Endothelial cell of hepatic sinusoid (primary cell): ENCODE measurements around the gene CMTM1.

Source experiments
- in situ Hi-C: cut with HindIII; loops from 2 replicates; pipeline ENCODE4 v1.10.0; 2017; ENCODE audit warnings: low sequenced_read_pairs

CMTM1 gene

DNA sequence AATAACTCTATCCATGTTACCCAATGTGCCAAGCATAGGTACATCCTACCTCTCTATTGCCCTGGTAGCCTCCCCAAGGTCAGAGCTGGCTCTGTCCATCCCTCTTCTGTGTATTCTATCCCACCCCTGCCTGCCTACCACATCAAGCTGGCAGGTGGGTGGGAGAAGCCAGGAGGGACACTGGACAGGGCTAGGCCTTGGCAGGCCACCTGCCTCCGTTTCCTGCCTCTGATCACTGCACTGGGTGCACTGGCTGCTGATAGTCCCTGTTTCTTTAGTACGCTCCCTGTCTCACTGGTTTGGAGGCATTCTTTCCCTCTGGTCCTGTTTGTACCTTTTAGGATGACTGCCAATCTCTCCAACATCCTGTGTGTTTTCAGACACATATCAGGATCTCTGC is 29.0 kb upstream of the CMTM1 start:
- in situ Hi-C loops = no loop called here

DNA sequence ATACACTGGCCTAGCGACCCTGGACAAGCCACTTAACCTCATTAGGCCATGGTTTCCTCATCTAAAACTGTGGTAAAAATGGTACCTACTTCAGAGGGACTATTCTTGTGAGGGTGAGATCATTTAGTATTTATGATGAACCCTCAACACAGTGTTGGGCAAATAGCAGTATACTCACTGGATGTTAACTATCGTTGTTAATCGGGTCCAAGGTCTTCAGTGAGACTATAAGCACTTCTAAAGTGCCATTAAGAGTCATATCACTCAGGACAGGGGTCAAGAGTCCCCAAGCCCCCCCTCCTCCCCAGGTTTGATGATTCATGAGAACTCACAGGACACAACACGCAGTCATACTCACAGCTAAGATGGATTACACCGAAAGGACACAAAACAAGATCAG is 27.3 kb upstream of the CMTM1 start:
- in situ Hi-C loops = no loop called here

DNA sequence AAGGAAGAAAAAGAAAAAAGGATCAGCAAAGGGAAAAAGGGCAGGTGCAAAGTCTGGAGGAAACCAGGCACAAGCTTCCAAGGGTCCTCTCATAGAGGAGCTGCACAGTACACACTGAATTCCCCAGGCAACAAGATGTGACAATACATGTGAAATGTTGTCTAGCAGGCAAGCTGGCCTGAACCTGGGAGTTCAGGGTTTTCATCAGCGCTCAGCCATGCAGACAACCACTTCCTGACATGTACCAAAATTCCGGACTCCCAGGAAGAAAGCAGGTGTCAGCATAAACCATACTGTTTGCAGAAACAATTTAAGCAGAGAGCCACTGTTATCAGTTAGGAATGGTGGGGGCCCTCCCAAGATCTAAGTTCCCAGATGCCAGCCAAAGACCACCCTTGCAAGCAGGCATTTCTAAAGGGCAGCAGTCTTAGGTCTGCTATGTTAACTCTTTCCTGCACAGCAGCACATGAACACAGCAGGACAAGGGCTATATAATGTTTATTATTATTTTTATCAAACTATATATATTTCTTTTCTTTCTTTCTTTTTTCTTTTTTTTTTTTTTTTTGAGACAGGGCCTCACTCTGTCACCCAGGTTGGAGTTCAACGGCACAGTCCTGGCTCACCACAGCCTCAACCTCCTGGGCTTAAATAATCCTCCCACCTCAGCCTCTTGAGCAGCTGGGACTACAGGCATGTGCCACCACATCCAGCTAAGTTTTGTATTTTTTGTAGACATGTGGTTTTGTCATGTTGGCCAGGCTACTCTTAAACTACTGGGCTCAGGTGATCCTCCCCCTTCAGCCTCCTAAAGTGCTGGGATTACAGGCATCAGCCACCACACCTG is 26.4 kb upstream of the CMTM1 start:
- in situ Hi-C loops = no loop called here

DNA sequence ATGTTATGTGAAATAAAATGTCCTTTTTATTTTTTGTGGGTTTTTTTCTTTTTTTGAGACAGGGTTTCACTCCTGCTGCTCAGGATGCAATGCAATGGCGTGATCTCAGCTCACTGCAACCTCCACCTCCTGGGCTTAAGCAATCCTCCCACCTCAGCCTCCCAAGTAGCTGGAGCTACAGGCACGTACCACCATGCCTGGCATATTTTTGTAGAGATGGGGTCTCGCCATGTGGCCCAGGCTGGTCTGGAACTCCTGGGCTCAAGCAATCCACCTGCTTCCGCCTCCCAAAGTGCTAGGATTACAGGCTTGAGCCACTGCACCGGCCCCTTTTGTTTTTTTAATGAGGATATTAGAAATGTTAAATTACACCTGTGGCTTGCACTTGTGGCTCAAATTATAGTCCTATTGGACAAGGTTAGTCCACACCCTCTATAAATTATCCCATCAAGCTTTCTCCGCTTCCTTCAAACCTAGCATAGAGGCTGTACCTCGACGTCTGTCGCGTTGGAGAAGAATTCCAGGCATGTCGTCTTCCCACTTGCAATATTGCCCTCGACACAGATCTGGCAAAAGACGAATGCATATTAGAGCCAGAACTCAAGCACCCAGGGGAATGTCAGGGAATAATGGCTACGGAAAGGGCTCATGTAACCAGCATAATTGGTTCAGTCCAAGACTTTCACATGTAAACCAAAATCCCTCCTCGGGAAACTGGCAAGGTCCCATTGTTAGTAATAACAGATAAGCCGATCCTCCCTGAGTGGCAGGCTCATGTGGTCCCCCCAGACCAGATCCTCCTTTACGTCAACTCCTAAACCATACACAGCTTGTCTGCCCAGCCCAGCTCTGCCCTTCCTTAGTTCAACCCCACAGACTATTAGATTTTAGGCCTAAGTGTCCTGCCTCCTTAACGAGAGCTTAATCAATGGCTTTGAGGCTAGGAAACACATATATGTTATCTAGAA is 24.6 kb upstream of the CMTM1 start:
- in situ Hi-C loops = no loop called here

DNA sequence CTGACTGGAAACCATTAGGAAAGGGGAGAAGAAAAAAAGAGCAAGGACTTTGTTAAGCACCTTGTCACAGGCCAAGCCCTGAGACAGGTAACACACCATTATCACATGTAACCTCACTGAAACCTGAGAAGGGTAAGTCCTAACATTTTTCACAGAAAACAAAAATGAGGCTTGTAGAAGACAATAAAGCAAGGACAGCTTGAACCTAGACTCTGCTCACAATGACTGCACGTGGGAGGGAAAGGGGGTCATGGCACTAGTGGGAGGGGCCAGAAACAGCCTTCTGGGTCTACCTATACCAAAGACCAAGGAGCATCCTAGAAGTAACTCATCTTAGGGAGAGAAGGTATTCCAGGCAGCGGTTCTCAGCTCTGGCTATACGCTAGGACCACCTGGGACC is 23.8 kb upstream of the CMTM1 start:
- in situ Hi-C loops = no loop called here

DNA sequence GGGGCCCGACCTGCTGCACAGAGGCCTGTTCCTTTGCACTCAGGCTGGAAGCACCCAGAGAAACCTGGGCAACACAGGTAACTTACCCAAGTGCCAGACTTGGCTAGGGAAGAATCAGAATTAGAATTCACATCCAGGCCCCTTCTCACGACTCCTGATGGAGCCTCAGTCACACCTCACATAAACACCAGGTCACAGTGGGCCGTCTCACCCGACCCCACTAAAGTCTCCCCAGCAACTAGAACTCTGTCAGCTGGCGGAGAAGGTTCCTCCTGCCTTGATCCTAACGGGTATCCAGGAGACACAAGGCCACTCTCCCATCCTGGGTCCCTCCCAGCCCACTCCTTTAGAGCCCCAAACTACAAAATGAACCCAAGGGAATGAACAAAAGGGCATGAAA is 22.7 kb upstream of the CMTM1 start:
- in situ Hi-C loops = no loop called here

DNA sequence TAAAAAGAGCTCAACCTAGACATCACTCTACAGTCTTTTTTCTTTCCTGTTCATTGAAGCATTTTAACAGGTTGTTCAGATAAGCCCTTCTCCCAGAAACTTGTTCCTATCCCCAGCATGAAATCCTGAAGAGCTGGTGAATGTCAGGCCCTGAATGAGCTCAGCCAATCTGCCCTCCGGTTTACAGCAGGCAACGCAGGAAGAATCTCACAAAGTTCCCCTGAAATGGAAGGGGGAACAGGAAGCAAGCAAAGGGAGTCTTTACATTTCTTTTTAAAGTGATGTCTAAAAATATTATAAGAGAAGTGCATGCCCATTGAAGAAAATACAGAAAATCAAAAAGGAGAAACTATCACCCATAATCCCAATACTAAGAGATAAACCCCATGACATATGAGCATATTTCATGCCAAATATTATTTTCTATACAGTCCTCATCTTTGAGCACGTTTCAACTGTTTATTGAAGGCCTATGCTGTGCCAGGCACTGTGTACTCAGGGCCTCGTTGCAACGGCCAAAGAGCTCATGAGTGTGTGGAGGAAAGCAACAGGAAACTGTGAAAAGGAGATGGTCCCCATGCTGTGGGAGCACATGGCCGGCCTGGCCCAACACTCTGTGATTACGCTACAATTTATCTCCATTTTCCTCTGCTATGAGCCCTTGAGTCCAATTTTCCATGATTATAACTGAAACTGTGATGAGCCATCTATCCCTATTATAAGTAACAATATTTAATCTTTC is 22.1 kb upstream of the CMTM1 start:
- in situ Hi-C loops = no loop called here

DNA sequence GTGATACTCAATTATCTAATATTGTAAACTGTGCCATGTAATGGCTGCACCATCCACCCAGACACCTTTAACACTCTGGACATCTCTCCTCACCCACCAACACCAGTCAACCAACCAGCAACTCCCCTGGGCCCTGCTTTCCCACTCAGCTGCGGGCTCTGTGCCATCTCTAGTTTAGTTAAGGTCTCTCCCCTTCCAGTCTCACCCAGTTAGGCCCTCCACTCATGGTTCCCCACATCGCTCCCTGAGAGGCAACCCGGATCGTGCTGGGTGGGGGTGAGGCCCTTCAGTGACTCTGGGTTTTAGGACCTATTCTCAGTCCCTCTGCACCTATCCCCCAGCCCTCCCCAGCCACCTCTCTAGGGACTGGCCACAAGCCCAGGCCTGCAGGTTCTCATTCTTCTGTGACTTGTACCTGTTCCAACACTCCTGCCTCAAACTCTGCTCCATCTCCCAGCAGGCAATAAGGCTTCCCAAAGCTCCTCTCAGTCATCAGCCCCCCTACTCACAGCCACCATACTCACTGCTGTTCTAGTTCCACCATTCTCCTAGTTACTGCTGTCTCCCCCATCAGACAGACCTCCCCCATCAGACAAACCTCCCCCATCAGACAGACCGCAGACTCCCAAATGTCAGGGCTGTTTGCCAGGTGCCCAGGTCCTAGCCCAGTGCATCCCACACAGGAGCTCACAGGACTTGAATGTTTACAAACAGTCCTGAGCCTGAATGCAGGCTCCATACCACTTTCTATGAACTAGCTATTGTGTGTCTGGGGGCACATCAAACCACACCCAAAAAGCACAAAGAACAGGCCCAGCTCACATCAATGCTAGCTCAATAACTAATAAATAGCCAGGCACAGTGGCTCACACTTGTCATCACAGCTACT is 18.9 kb upstream of the CMTM1 start:
- in situ Hi-C loops = no loop called here

DNA sequence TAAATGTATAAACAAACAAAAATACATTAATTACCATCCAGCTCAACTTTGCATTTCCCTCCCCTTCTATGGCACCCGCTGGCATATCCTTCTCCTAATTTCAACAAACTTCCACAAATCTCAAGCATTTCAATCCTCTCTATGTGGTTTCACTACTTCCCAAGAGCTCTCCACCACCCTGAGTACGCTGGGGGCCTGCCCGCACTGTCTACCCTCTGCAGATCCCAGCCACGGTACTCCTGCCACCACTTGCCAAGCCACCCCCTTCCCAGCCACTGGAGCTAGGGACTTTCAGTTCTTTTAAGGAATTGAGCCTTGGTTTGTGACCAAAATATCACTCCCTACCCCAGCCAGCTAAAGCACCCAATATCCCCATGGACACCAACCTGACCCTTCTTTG is 18.2 kb upstream of the CMTM1 start:
- in situ Hi-C loops = no loop called here

DNA sequence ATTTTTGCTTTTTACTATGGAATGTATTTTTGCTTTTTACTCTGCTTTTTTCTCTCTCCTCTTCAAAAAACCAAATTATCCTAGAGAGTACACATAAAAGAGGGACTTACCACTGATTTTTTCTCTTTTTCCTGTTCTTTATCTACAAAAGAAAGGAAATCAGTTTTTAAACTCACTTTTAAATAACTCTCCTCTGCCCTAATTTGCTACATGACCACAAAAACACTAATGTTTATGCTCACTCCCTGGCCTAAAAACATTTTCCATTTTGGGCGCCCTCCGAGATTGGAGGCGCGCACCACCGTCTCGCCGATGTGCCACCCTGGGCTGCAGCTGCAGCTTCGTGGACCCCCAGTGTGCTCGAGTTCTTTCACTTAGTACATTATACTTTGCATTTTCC is 17.4 kb upstream of the CMTM1 start:
- in situ Hi-C loops = no loop called here

DNA sequence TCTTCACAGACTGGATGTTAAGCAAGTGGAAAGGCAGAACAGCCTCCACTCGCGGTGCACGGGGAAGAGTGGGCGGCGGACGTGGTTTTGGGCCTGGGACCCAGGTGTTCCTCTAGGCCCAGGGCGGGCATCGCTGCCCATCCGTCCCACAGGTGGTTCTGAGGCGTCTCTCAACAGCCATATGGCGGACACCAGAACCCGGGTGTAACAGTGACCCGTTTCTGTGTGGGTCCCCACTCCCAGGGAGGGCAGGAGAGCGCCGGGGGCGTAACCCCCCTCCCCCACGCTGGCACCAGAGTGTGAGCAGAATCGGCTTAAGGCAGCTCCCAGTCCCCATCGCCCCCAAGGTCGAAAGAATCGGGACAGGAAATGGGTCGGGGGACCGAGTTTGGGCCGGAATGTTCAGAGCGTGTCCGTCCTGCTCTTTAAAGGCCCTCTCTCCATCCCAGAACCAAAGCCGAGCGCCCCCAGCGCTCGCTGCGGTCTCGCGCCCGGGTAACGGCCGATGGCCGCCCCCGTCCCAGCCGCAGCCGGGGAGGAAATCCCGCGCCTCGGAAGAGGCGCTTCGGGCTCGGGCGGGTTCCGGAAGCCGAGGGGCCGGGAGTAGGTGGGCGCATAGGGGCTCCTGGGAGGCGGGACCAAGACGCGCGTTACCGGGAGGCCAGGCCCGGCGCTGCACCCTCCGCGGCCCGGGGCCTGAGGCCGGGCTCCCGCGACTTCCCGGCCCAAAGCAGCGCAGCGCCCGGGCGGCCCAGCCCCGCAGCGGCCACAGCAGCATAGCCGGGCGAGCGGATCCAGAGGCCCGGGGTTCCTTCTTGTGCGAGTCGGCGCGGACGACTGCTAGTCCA is 16.7 kb upstream of the CMTM1 start, which contains the start of gene TK2:
TK2 (minus strand) TSS at position 839 of the 848 bp plus-strand sequence; CDS start at position 778, 61 bp downstream.
- in situ Hi-C loops = no loop called here

DNA sequence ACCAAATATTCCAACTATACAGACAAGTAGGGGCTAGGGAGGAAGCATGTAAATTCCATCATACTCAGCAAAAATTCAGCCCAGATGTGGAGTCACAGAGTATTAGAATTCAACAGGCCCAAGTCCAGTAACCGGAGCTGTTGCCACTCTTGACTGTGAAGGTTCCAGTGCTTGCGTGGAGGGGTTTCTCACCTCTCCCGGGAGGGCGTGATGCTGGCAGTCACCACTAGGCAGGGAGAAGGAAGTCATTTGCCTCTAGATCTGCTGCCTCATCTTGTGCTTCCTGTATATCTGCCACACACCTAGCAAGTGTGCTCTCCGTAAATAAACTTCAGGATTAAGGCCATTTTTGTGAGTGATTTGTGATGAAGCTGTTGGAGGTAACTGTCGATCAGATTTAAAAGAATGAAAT is 14.9 kb upstream of the CMTM1 start:
- in situ Hi-C loops = no loop called here

DNA sequence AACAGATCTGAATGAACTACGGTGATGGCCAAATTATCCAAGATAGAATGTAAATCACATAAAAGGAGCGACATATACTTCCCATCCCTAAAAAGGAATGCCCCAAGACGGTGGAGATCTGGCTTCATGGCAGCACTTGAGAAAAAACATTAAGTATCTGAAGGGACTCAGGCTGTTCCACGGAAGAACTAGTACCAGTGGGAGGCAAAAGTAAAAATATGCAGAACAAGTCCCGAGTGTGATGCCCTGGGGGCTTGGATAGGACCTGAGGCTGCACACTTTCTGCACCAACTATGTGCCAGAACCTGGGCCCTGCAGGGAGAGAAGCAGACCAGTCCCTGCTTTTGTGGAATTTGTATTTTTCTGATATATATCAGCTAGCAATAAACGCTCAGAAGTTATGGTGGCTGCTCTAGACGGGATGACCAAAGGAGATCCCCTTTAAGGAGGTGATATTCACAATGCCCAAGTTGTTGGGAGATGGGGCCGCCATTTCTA is 14.4 kb upstream of the CMTM1 start:
- in situ Hi-C loops = no loop called here

DNA sequence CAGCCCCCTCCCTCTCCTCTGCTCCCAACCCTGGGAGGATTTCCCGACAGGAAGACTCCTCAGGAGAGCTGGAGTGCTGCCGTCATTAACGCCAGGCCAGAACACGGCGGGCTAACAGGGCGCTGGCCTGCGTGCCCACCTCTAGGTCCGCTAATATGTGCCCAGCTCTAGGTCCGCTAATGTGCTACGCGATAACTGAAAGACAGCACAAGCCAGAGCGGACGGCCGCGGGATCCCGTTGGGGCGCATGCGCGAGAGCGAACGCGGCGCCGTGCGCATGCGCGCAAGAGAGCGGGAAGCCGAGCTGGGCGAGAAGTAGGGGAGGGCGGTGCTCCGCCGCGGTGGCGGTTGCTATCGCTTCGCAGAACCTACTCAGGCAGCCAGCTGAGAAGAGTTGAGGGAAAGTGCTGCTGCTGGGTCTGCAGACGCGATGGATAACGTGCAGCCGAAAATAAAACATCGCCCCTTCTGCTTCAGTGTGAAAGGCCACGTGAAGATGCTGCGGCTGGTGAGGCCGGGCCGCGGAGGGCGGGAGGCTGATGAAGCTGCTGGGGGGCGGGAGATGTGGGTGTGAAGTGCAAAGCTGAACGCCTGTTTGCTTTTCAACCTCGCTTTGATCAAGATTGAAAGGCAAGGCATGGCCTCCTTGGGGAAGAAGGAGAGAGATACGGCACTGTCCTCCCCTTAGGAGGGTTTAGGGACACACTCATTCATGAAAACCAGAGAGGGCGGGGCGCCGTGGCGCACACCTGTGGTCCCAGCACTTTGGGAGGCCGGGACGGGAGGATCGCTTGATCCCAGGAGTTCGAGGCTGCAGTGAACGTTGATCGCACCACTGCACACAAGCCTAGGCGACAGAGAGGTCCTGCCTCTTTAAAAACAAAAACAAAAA is 13.7 kb upstream of the CMTM1 start, which contains the start of gene CKLF:
CKLF (plus strand) TSS at position 291 of the 892 bp plus-strand sequence; CDS start at position 431, 140 bp downstream.
- in situ Hi-C loops = no loop called here

DNA sequence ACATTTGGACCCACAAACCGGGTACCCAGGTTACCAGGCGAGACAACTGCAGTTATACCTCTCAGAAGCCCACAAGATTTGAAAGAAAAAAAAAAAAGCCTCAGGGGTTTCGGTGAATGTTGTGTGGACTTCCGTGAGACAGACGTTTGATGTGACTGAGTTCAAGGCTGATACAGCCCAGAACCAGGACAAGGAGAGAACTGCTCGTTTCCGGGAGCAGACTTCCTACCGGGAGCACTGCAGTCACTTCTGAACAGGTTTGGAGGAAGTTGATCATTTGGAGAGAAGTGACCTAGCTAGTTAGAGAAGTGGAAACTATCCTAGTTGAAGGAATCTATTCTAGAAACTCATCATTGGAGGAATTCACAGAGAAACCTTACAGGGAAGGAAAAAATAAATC is 13.0 kb upstream of the CMTM1 start:
- in situ Hi-C loops = no loop called here

DNA sequence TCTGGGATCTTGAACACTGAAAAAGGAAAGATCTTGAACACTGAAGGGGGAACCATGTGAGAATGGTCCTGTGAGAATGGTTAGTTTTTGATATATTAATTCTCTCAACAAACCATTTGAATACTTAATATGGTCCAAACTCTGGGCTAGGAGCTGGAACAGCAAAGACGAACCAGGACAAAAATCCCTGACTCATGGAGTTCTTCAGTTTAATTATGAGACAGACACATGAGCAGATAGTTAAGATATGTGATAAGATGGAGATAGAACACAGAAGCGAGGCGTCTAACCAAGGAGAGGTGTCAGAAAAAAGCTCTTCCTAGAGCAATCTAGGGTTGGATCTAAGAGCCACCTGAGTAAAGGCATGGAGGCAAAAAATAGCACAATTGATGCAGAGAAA is 12.2 kb upstream of the CMTM1 start:
- in situ Hi-C loops = no loop called here

DNA sequence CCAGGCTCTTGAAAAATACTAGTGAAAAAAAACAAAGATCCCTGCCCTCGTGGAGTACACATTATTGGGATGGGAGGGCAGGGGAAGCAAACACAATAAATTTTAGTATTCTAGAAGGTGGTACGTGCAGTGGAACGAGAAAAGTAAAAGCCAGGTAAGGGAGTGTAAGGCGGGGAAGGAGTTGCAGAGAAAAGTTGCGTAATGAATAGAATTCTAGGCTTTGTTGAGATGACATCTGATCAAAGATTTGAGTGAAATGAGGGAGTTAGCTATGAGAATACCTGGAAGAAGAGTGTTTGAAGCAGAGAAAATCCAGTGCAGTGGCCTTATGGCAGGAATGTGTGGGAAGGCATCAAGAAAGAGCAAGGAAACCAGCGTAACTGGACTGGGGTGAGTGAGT is 11.7 kb upstream of the CMTM1 start:
- in situ Hi-C loops = no loop called here

DNA sequence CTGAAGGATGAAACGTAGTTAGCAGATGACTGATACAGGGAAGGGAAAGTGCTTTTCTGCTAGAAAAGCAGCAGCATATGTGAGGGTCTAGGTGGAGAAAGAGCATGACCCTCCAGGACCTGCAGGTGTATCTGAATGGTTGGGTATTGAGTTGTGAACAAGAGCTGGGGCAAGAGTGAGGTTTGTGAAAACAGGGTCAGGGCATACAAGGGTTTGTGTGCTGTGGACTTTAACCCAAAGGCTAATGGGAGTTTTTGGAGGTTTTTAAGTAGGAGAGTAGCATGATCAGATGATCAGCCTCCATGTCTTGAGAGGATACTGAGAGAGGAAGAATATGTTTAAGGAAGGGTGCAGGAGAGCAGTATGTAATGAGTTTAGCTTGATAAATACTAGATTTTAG is 6.1 kb upstream of the CMTM1 start:
- in situ Hi-C loops = no loop called here
